Hematopoietic multipotent progenitor cell (in vitro differentiated cells): ENCODE data around the gene MRGPRG. TPM values are rescaled to one million over a fixed set of nuclear protein-coding genes. Genes with fewer than 3 reads are reported as not detected.

Experiments
- DNase-seq, 3 donors: peaks; one replicate each; pipeline ENCODE4 v3.0.0-alpha.2; 2011 to 2015; ENCODE audit warnings: low read depth in 2 of 3, low spot score in 2 of 3
- total RNA-seq: library from RNA; depleted of rRNA; stranded (reverse); fragments of >200 nt; gene quantifications from one replicate; pipeline ENCODE4 v1.2.3, GENCODE V29; 2012

MRGPRG gene
- total RNA-seq, 1 donor = not detected

DNA sequence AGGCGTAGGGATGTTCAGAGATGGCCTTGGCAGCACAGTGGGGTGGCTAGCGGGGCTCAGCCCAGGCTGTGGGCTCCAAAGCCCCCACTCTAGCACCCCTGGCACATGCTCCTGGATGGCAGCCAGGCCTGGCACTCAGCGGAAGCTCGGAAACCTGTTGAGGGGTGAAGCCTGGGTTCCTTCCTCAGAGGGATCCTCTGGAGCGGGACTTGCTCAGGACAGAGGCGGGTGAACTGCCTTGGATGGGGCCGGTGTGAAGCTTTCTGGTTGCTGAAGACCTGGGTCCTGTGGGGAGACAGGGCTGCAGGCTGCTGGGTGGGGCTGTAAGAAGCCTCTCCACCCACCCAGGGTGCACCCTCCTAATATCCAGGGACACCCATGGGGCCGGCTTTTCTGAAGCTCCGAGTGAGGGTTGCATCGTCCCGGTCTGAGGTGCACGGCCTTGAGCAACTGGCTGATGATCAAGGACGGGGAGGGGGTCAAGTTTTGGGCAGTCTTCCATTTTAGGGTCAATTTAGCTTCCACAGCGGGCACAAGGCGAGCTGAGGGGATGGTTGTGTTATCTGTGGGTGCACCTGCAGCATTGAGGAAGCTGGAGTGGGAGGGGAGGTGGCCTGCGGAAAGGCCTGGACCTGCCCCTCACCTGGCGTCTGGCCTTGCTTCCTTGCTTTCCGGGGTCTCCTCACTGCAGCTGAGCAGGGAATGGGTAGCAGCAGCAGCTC is 8.4 kb upstream of the MRGPRG start:
- no peak for DNase-seq

DNA sequence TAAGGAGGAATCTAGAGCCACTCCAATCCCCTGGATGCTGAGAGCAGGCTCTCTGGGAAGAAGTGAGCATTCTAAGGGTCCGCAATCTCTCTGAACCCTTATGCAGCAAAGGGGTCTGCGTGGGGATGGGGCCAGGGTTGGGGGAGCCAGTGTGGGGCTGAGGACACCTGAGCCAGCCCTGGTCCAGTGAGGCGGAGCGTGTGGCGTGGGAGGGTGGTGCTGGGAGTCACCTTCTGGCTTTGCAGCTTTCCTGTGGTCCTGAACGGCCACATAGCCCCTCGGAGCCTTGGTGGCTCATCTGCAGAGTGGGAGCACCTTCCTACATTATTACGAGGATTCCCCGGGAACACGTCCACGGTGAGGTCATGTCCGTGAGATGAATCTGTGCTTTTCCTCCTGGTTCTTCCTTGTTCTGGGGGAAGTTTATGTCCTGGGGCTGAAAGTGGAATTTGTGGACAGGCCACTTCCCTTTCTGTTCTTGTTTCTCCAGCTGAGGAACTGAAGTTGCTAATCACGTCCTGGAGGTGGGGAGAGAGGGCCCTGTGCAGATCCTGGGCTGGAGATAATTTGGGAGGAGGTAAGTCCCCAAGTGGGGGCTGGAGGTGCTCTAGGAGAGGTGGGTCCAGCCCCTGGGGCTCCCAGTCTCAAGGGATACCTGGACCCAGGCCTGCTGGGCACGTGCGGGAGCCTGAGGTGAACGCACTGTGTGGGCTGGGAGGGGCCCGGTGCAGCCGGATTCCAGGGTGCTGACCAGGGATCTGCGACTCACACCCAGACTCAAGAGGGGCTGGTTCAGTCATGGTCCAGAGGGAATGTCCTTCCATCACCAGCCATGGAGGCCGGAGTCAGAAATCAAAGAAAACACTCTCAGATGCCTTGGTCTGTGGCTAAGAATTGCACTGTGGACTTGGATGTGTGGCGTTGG is 7.5 kb upstream of the MRGPRG start:
- peak in 1 of 3 donors; percentile 17 for DNase-seq

DNA sequence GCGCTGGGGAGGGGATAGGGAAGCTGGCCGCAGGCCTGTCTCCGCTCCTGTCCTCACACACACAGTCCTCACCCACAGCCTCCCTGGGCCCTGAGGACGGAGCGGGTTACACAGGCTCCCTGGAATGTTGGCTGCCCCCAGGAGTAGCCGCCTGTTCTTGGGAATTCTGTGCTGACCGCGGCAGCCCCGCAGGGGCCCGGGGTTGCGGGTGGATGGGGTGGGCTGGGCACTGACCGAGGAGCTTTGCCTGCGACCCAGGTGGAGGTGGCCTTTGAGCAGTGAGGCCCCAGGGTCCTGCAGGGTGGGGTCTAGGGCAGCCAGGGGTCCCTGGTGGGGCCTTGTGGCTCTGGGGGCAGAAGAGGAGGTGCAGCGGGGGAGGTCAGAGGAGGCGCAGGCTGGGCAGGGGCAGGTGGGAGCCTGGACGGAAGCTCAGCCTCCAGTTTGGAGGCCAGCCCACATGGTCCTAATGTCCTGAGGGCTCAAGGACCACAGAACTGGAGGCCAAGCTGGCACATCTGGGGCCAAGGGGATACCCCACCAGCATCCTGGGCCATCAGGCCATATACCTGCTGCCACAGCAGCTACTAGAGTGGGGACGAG is 6.6 kb upstream of the MRGPRG start:
- DNase-seq = no peak

DNA sequence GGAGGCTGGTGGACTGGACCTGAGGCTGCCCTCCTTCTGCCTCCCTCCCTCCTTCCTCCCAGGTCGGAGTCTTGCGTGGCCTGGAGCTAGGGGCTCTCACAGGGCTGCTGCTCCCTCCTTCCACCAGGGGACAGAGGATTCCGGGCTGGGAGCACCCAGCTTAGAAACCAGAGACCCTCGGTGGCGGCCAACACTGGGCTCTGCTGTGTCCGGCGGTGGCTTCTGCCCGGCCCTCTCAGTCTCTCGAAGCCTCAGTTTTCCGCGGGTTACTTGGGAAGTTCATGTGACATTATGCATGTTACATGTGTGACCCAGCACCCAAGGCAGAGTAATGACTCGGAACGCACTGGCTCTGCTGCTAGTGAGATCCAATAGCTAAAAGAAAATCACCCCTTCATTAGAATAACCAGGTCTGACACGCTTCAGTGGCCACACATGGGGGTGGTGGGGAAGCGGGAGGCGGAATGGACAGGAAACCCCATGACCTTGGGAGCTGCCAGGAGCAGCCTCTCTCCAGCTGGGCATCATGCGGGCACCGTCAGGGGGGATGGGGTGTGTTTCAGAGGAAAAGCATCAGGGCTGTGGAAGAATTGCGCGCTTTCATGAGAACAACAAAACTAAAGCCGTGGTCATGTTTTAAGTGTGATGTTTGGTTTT is 5.9 kb upstream of the MRGPRG start:
- DNase-seq = no peak

DNA sequence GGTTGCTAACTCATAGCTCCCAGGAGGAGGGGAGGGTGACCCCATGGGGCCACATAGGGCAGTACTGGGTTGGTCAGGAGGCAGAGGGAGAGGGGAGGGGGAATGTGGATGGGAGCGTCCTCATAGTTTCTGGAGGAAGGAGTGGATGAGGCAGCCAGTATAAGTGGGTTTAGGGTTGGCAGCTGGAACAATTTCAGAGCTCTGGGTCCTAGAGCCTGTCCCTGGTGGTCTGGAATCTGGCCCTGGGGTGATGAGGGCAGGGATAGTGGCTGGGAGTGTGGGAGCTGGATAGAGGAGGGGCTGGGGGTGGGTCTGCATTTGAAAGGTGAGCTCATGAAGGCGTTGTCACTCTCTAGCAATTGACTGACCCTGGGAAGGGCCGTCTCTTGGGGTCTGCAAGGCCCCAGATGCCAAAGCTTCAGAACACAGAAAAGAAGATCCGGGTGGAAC is 5.3 kb upstream of the MRGPRG start:
- DNase-seq = no peak

DNA sequence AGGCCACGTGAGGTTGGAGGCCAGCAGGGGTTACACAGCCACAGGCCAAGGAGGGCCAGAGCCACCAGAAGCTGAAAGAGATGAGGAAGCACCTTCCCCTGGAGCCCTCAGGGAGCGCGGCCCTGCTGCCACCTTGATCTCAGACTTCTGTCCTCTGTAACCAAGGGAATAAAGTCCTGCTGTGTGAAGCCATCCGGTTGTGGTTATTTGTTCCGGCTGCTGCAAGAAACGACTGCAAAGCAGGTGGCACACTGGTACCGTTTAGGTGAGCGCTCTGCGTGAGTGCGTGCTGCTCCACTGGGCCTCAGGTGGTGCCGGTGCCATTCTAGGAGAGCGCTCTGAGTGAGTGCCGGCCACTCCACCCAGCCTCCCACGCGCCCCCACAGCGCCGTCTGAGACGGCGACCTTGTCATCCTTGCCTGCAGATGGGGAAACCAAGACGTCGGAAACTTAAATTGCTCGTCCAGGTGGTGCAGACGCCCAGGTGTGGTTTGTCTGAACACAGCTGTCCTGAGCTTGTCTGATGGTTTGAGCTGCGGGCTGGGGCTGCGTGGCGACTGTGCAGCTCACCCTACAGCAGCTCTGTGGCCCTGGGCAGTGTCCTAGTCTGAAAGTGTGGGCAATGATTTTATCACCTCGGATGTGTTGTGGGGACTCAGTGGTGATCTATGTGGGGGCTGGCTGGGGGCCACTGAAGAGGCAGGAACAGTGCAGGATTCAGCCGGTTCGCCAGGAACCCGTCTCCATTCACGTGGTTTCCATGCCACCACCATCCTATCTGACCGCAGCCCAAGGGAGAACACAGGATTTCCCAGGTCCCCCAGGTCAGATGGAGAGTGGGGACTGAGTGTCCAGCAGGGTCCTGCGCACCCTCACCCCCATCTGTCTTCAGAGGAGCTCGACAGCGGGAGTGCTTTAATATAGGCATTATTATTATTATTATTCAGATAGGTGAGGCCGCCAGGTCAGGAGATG is 4.6 kb upstream of the MRGPRG start:
- peak in 2 of 3 donors; percentile 46 to 77 for DNase-seq

DNA sequence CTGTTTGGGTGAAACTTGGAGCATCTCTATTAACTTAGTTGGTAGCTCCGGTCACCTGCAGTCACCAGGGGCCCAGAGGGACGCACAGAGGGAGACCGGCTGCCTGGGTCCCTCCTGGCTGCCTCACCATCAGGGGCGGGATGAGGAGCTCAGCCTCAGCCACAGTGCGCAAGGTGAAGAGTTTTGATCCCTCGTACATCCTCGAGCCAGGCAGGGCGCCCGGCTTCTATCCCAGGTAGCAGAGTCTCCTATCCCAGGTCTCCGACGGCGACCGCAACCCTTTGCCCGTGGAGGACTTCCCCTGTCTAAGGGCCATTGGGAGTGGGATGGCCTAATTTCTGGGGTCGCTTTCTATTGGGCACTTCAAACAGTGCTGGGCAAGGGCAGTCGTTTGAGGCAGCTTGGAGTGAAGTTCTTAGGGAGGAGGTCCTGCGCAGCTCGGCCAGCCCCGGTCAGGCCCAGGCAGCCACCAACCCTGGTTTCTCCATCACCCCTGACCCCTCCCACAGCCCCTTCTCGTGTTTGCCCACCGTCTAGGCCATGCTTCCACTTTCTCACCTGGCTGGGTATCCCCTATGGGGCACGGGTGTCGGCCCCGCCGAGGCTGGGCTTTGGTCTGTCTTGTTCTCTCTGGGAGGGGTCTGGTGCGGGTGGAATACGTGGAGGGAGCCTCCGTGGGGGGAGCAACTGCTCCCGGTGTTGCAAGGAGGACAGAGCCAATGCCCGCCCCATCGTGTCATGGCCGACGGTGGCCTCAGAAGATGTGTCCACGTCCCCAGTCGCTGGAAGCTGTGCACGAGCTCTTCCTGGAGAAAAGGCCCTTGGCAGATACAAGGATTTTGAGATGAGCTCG is 3.6 kb upstream of the MRGPRG start:
- no peak for DNase-seq

DNA sequence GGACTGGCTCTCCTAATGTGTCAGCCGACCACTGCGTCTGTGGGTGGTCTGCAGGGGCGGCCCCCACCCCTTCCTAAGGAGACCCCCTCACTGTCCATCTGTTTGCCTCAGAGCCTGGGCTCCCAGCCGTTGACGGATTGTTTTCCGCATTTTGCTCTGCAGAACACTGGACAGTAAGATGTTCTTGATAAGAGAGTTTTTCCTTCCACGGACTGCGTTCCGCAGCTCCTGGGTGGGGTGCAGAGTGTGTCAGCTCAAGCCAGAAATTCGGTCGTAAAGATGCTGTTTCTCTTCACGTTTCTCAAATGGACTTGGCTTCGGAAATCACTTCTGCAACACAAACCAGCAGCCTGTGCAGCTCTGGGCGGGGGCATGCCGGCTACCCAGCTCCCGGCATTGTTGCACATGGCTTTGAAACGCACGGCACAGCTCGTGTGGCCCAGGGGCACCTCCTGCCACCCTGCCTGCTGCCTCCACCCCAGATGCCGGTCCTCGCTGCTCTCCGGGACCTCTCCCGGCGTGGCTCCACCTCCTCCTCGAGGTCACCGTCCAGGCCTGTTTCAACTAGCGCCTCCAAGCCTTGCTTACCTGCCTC is 2.9 kb upstream of the MRGPRG start:
- no peak for DNase-seq

DNA sequence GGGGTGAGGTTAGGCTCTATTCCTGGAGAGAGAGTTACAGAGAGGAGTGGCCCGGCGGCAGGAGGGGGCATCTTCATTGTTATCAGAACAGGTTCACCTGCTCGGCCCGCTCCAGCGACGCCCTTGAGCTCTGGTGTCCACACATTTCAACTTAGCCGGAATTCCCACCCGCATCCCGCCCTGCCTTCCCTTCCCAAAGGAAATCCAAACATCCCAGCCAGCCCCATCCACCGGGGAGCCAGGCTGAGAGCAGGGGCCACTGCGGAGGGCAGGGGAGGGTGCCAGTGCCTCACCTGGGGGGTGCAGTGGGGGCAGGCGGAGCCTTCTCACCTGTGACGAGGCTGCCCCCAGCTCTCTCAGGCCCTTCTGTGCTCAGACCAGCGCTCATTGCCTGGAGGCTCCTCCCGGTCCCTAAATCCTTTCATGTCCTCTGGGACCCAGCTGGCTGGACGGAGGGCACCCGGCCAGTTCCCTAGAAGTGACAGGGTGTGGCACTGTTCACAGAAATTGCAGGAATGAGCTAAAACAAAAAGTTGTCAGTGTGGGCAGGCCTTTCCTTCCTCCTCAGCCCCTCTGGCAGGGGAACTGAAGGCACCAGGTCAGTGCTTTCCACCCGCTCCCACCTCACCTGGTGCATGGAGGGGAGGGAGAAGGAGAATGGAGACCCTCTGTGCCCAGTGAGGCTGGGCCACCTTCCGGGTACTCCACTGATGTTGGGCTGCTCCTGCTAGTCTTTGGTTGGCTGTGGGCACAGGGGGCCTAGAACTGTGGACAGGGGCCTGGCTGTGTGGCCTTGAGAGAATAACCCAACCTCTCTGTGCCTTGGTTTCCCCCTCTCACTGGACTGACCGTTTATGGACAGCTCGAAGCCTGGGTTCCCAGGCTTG is 2.2 kb upstream of the MRGPRG start:
- no peak for DNase-seq

DNA sequence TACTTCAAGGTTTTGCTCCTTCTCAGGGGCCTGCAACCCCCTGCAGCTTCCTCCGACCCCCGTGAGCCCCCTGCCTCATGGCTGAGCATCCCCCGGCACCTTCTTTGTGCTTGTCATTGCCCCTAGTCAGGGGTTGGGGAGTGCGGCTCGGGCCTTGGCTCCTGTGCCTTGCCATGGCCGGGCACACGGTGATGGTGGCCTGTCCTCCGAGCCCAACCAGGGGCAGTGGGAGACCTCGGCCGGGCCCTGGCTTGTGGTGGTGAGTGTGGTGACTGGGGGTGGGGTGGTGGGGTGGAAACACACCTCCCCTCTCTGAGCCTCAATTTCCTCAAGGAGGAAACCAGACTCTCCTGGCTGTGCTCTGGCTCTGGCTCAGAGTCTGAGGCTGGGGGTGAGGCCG is 1.5 kb upstream of the MRGPRG start:
- DNase-seq = no peak

DNA sequence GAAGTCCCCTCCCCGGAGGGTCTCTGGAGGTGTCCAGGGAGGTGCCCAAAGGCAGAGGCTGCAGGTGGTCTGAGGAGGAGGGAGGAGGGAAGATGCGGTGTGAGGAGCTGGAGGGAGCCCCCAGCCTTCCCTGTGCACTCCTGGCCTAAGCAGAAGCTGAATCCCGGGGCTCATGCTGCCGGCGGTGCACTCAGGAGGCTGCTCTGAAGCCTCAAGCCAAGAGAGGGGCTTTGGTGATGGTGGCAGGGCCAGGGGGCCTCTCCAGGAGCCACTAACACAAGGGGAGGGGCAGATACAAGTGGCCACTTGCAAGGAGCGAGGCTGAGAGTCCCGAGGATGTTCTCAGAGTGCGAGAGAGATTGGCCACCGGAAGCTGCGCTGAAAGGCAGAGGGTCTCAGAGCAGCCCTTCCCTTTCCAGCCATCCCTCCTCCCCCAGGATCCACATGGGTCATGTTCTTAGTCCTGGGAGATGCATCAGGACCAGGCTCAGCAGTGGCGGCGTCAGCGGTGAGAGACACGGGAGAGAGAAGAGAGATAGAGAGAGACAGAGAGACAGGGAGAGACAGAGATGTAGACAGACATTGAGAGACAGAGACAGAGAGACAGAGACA is 774 bp upstream of the MRGPRG start:
- DNase-seq = no peak

DNA sequence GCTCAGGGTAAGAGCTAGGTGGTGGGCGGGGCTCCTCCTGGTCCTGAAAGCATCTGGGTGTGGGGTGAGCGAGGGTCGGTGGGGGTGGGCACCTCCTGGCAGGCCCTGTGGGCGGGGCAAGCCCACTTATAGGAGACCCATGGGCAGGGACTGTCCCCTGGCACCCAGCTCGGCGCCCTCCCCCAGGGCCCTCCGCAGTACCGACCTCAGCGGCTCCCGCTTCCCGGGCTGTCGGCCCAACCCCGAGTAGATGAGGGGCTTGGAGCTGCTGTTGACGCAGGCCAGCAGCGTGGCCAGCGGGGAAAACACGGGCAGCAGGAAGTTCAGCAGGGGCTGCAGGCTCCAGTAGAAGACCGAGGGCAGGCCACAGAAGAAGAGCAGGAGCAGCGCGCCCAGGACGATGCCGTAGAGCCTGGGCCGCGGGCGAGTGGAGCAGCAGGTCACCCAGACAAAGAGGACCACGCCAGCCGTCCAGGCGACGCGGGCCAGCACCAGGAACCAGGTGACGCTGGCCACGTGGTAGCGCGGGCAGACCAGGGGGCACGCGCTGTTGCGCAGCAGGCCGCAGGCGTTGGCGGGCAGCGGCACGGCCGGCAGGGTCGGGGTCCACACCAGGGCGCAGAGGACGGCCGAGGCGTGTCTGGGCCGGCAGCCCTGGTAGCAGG is 663 bp downstream of the MRGPRG start:
- DNase-seq = no peak

DNA sequence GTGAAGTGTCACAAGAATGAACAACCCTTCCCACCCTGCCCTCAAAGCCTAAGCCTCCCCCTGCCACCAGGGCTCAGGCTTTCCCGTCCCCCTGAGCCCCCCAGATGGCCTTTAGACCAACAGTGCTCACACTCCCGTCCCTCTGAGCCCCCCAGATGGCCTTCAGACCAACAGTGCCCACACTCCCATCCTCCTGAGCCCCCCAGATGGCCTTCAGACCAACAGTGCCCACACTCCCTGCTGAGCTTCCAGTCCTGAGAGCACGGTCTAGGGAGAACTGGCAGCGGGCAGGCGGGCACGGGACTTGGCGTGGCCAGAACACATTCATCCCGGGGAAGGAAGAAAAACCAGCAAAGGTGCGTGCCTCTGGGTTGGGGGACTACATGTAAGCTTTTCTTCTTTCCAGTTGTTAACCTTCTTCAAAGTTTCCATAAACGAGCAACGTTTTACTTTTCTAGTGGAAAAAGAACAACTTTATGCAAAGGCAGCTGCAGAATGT is 2.5 kb downstream of the MRGPRG start:
- DNase-seq = no peak

DNA sequence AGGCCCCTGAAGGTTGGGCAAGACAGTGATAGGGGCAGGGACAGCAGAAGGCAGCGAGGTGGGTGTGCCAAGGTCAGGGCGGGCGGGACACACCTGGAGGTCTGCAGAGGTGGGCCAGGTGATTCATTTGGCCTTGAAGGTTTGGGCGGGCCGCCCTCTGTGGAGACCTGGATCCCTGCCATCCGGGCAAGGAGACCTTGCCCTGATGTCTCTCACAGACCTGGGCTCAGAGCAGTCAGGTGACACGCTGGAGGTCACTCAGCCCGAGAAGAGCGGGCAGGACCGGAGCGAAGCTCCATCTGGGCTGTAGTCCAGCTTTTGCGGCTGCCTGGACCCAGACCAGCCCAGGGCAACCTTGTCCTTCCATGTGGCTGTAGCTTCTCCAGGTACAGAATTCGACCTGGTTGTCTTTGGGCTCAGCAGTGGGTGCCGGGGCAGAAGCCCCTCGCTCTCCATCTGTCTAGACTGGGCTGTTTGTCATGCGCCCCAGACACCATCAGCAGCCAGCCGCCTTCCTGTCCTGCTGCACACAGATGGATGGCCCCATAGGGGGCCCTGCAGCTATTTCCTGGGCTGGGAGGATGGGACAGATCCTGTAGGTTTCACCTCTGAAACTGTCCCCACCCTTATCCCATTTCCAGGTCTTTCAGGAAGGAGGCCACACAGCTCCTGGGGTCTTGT is 3.1 kb downstream of the MRGPRG start:
- DNase-seq = no peak

DNA sequence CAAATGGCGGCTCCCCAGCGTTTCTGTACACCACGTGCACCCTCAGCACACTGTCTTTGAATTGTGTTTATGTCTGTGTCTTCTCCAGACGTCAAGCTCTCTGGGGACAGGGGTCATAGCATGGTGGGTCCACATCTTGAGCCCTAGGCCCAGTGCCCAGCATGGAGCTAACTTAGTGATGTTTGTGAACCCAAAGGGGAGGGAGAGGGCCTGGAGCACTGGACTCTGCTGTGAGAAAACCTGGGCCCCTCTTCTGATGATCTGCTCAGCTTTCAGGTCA is 4.3 kb downstream of the MRGPRG start:
- DNase-seq = no peak
